ENCODE results near the gene SLC22A14. TPM values are rescaled to one million over a fixed set of nuclear protein-coding genes. Genes with fewer than 3 reads are reported as not detected.

Gene SLC22A14
- total and polyA plus RNA-seq, 12 donors: 0.06 to 0.37 (median 0.23) TPM; not detected in 8

DNA sequence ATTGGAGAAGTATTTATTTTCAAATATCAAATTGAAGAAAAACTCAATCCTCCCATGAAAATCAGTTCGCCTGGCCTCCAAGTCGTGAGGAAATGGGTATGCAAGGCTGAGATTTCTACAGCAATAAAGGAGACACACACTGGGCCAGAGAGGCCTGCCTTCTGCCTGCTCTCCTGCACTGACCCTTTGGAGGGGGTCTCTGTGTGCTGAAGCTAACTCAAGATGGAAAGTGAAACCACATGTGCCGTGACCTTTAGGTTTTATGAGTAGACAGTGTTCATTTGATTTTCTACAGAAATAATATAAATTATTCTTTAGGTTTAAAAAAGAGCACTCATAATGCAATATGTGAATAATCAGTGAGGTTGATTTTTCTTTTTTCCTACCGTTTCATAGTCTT is 28.4 kb upstream of the SLC22A14 start:
- Histone ChIP-seq H3K27me3 (no peaks in the 10 kb centered on the region), H3K36me3 (peaks cover 0 to 82% (median 37%) of the 10 kb centered on the region in 9 donors), H3K4me1 (peaks cover 0 to 3% (median 0%) of the 10 kb centered on the region in 9 donors), H3K4me3 (no peak overlapping the region), H3K27ac (no peak overlapping the region), H3K9me3 (no peaks in the 10 kb centered on the region)
- ATAC-seq (no peak), DNase-seq (no peak)
- intact Hi-C loops (cut with DNase I): no loop called here
- 96% methylated on average over 4 of the region's 4 CpGs for WGBS, 2 donors
- TF ChIP-seq, protein P1, sequence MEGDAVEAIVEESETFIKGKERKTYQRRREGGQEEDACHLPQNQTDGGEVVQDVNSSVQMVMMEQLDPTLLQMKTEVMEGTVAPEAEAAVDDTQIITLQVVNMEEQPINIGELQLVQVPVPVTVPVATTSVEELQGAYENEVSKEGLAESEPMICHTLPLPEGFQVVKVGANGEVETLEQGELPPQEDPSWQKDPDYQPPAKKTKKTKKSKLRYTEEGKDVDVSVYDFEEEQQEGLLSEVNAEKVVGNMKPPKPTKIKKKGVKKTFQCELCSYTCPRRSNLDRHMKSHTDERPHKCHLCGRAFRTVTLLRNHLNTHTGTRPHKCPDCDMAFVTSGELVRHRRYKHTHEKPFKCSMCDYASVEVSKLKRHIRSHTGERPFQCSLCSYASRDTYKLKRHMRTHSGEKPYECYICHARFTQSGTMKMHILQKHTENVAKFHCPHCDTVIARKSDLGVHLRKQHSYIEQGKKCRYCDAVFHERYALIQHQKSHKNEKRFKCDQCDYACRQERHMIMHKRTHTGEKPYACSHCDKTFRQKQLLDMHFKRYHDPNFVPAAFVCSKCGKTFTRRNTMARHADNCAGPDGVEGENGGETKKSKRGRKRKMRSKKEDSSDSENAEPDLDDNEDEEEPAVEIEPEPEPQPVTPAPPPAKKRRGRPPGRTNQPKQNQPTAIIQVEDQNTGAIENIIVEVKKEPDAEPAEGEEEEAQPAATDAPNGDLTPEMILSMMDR (IDR thresholded peaks at IDR 0.05): no peak

DNA sequence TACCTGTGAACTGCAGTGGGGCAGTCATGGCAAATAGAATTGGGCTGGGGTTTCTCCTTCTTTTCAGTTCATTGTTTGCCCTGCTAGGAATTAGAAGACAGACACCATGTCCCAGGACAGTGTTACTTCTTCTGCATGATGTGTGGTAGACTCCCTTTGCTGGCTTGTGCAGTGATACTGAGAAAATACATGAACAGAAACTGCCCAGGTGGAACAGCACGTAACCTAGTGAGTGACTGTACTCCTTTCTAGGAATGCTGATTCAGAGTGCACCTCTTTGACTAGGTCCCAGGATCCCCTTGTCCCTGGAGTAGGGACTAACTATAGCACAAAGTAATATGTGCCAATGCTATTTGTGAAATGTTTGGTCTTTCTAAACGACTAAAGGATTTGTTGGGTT is 27.2 kb upstream of the SLC22A14 start:
- peaks cover 0 to 70% (median 35%) of the 10 kb centered on the region in 9 donors for H3K36me3 ChIP-seq
- WGBS, 2 donors: 78 to 90% methylated on average over 2 of the region's 2 CpGs

GRCh38 chr3:38255627-38256026 is 26.5 kb upstream of the SLC22A14 start:
- no peak for DNase-seq
- Histone ChIP-seq H3K4me3 (no peak overlapping the region), H3K9me3 (no peaks in the 10 kb centered on the region), H3K27me3 (no peaks in the 10 kb centered on the region), H3K4me1 (peaks cover 0 to 3% (median 0%) of the 10 kb centered on the region in 9 donors), H3K27ac (no peak overlapping the region), H3K36me3 (peaks cover 0 to 63% (median 30%) of the 10 kb centered on the region in 9 donors)
- TF ChIP-seq, protein P1 (IDR thresholded peaks at IDR 0.05): no peak
- 68 to 74% methylated on average over 1 of the region's 1 CpG for WGBS, 2 donors
- no peak for ATAC-seq
- intact Hi-C loops (cut with DNase I): no loop called here

More for the DNA sequence above, 27.2 kb upstream of the SLC22A14 start:
- Histone ChIP-seq H3K4me3 (no peak overlapping the region), H3K27me3 (no peaks in the 10 kb centered on the region), H3K4me1 (peaks cover 0 to 3% (median 0%) of the 10 kb centered on the region in 9 donors), H3K9me3 (no peaks in the 10 kb centered on the region), H3K27ac (no peak overlapping the region)
- ATAC-seq (no peak), DNase-seq (no peak)
- intact Hi-C loops (cut with DNase I): no loop called here
- TF ChIP-seq, protein P1 (IDR thresholded peaks at IDR 0.05): no peak

DNA sequence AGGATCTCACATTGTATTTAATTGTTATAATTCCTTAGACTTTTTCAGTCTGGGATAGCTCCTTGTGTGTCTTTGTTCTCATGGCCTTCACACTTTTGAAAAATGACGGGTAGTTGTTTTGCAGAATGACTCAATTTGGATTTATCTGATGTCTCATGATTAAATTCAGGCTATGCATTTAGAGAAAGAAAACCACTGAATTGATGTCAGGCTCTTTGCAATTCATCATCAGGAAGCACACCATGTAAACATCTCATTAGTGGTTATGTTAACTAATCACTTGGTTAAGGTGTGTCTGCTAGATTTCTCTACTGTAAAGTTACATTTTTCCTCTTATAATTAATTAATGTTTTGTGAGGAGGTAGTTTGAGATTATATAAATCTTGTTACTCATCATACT is 24.5 kb upstream of the SLC22A14 start:
- no peak for ATAC-seq
- Histone ChIP-seq H3K9me3 (no peaks in the 10 kb centered on the region), H3K36me3 (peaks cover 0 to 51% (median 22%) of the 10 kb centered on the region in 9 donors), H3K4me1 (no peaks in the 10 kb centered on the region), H3K27ac (no peak overlapping the region), H3K27me3 (no peaks in the 10 kb centered on the region), H3K4me3 (no peak overlapping the region)
- intact Hi-C loops (cut with DNase I): no loop called here
- 79 to 83% methylated on average over 1 of the region's 1 CpG for WGBS, 2 donors
- TF ChIP-seq, protein P1 (IDR thresholded peaks at IDR 0.05): no peak
- DNase-seq: no peak

Data from heart right ventricle (tissue), 16 donors.